T-helper 9 cell (primary cell): Measurements from ENCODE around the gene OR2B2.

Experiments used
- DNase-seq: peaks from one replicate; pipeline ENCODE4 v3.0.0-alpha.2; 2020

Gene OR2B2

GRCh38 chr6:27866357-27867050 lies 45.7 kb downstream of the OR2B2 start:
- no peak for DNase-seq

- DNase-seq, result no peak
These were observed 46.3 kb downstream of the OR2B2 start for GRCh38 chr6:27865850-27866356.

GRCh38 chr6:27864906-27865849 lies 47.0 kb downstream of the OR2B2 start:
- no peak for DNase-seq

- DNase-seq, result no peak
These were observed 48.0 kb downstream of the OR2B2 start for GRCh38 chr6:27863962-27864905.

GRCh38 chr6:27862396-27863066 lies 49.7 kb downstream of the OR2B2 start:
- DNase-seq, result no peak

- no peak for DNase-seq
These were observed 50.3 kb downstream of the OR2B2 start for GRCh38 chr6:27861861-27862260.

- no peak for DNase-seq
These were observed 50.8 kb downstream of the OR2B2 start for GRCh38 chr6:27861276-27861840.
